IMR-90 (cell line): Measurements from ENCODE around the gene SLC12A1. TPM values are rescaled to one million over a fixed set of nuclear protein-coding genes. Genes with fewer than 3 reads are reported as not detected.

Experiments used
- ATAC-seq: fragments of 200-7000 bp; cut with Tn5 transposase; 2 replicates; pipeline ENCODE4 v1.9.1; 2020; ENCODE audit warnings: low read depth, mild to moderate bottlenecking, moderate library complexity
- BruUV-seq: library from RNA; stranded (reverse); fragments of 400-500 nt; replicated peaks from 2 replicates; lab custom pipeline; 2021; lab: Mats Ljungman, UMichigan
- CTCF ChIA-PET: fragments of 300-600 bp; formaldehyde crosslinking; extraction: SDS; loops from one replicate; lab custom pipeline; 2021; ENCODE audit warnings: antibody characterized with exemption; lab: Yijun Ruan, JAX
- POLR2A ChIA-PET: fragments of 300-600 bp; sonication (Branson Sonifier 250); formaldehyde crosslinking; loops from one replicate; lab custom pipeline; 2022; ENCODE audit warnings: antibody characterized with exemption; ENCODE audit not compliant: unreplicated experiment; lab: Charles Lee
- DNase-seq: peaks from one replicate; pipeline ENCODE4 v3.0.0; 2013
- H2AFZ ChIP-seq: replicated peaks from 2 replicates; pipeline ENCODE3; 2013; ENCODE audit warnings: low read length, mild to moderate bottlenecking; ENCODE audit not compliant: poor library complexity
- H2AK5ac ChIP-seq: 2 replicates; pipeline ENCODE4 v1.6.1; 2013; ENCODE audit warnings: low read depth, low read length, inconsistent platforms
- H2AK9ac ChIP-seq: replicated peaks from 2 replicates; pipeline ENCODE3; 2013; ENCODE audit warnings: mild to moderate bottlenecking, low read depth, low read length, moderate library complexity; ENCODE audit not compliant: poor library complexity
- H2BK120ac ChIP-seq: 2 replicates; pipeline ENCODE4 v1.6.1; 2013; ENCODE audit warnings: low read depth, low read length, inconsistent platforms
- H2BK15ac ChIP-seq: 3 replicates; pipeline ENCODE4 v1.6.1; 2013; ENCODE audit warnings: low read depth, low read length, inconsistent platforms
- H2BK20ac ChIP-seq: 2 replicates; pipeline ENCODE4 v1.6.1; 2013; ENCODE audit warnings: low read depth, mild to moderate bottlenecking, inconsistent platforms, low read length, moderate library complexity
- H2BK5ac ChIP-seq: 2 replicates; pipeline ENCODE4 v1.6.1; 2013; ENCODE audit warnings: mild to moderate bottlenecking, low read depth, low read length, inconsistent platforms; ENCODE audit not compliant: poor library complexity, severe bottlenecking
- H3K14ac ChIP-seq: replicated peaks from 2 replicates; pipeline ENCODE4 v1.6.1; 2013; ENCODE audit warnings: low read depth, low read length, inconsistent platforms
- H3K18ac ChIP-seq: 2 replicates; pipeline ENCODE4 v1.6.1; 2013; ENCODE audit warnings: low read depth, low read length, control low read depth
- H3K23ac ChIP-seq: 2 replicates; pipeline ENCODE4 v1.6.1; 2013; ENCODE audit warnings: low read depth, low read length, inconsistent platforms
- H3K27ac ChIP-seq: 2 replicates; pipeline ENCODE4 v1.5.1; 2013; ENCODE audit warnings: mild to moderate bottlenecking, control low read depth, low read length; ENCODE audit not compliant: insufficient read depth
- H3K27me3 ChIP-seq: 2 replicates; pipeline ENCODE4 v1.6.1; 2013; ENCODE audit warnings: low read length; ENCODE audit not compliant: control insufficient read depth, insufficient read depth
- H3K36me3 ChIP-seq: 2 replicates; pipeline ENCODE4 v1.6.1; 2013; ENCODE audit warnings: low read length, mixed read lengths; ENCODE audit not compliant: control insufficient read depth, insufficient read depth
- H3K4ac ChIP-seq: 2 replicates; pipeline ENCODE4 v1.6.1; 2013; ENCODE audit warnings: low read depth, low read length, inconsistent platforms
- H3K4me1 ChIP-seq: 2 replicates; pipeline ENCODE4 v1.6.1; 2013; ENCODE audit warnings: low read length, mixed read lengths; ENCODE audit not compliant: control insufficient read depth, insufficient read depth
- H3K4me2 ChIP-seq: 2 replicates; pipeline ENCODE4 v1.6.1; 2013; ENCODE audit warnings: low read depth, mild to moderate bottlenecking, control low read depth, low read length, moderate library complexity
- H3K4me3 ChIP-seq: 2 replicates; pipeline ENCODE4 v1.5.1; 2013; ENCODE audit warnings: low read depth, mild to moderate bottlenecking, control low read depth, low read length, moderate library complexity; ENCODE audit not compliant: insufficient read depth
- H3K56ac ChIP-seq: 2 replicates; pipeline ENCODE4 v1.6.1; 2013; ENCODE audit warnings: low read length, inconsistent platforms; ENCODE audit not compliant: insufficient read depth; ENCODE audit errors: extremely low read depth
- H3K79me1 ChIP-seq, 2 experiments: 2 replicates each; pipeline ENCODE4 v1.6.1; 2013; ENCODE audit warnings: low read length in 2 of 2, inconsistent platforms in 1 of 2, low read depth in 1 of 2
- H3K9ac ChIP-seq: 2 replicates; pipeline ENCODE4 v1.6.1; 2013; ENCODE audit warnings: low read depth, low read length, control low read depth
- H3K9me1 ChIP-seq: 2 replicates; pipeline ENCODE4 v1.6.1; 2013; ENCODE audit warnings: low read length, inconsistent platforms; ENCODE audit not compliant: insufficient read depth
- H3K9me3 ChIP-seq: 2 replicates; pipeline ENCODE4 v1.6.1; 2013; ENCODE audit warnings: low read length; ENCODE audit not compliant: control insufficient read depth, insufficient read depth
- H4K20me1 ChIP-seq: 2 replicates; pipeline ENCODE4 v1.6.1; 2013; ENCODE audit warnings: low read length, inconsistent platforms; ENCODE audit not compliant: insufficient read depth
- H4K5ac ChIP-seq: 2 replicates; pipeline ENCODE4 v1.6.1; 2013; ENCODE audit warnings: mild to moderate bottlenecking, low read depth, low read length, control low read depth
- H4K8ac ChIP-seq, 2 experiments: 2 replicates each; pipeline ENCODE4 v1.6.1; 2013; ENCODE audit warnings: low read depth in 2 of 2, low read length in 2 of 2, control low read depth in 1 of 2, inconsistent platforms in 1 of 2
- H4K91ac ChIP-seq: 2 replicates; pipeline ENCODE4 v1.6.1; 2013; ENCODE audit warnings: low read depth, low read length, inconsistent platforms; ENCODE audit not compliant: insufficient read depth
- BHLHE40 ChIP-seq: fragments of 150-350 bp; IDR thresholded peaks from 2 replicates; pipeline ENCODE4 v1.6.1; 2016; ENCODE audit warnings: mild to moderate bottlenecking, low read depth, low read length
- CEBPB ChIP-seq: IDR thresholded peaks from 2 replicates; pipeline ENCODE4 v1.6.1; 2012; ENCODE audit warnings: low read depth, low read length, improper control_type of control experiment
- CHD1 ChIP-seq: IDR thresholded peaks from 2 replicates; pipeline ENCODE4 v1.6.1; 2012; ENCODE audit warnings: low read depth, low read length, improper control_type of control experiment
- CTCF ChIP-seq: conservative IDR thresholded peaks from 2 replicates; pipeline ENCODE4 v1.5.1; 2012; ENCODE audit warnings: mild to moderate bottlenecking, low read depth, low read length, improper control_type of control experiment
- ELK1 ChIP-seq: fragments of 150-350 bp; IDR thresholded peaks from 2 replicates; pipeline ENCODE4 v1.6.1; 2016; ENCODE audit warnings: low read depth, mild to moderate bottlenecking, low read length, moderate library complexity, borderline replicate concordance
- MAFK ChIP-seq: IDR thresholded peaks from 2 replicates; pipeline ENCODE4 v1.6.1; 2012; ENCODE audit warnings: low read depth, low read length, improper control_type of control experiment
- MAZ ChIP-seq: IDR thresholded peaks from 2 replicates; pipeline ENCODE4 v1.6.1; 2012; ENCODE audit warnings: low read depth, mild to moderate bottlenecking, low read length, improper control_type of control experiment, moderate library complexity, borderline replicate concordance
- MXI1 ChIP-seq: IDR thresholded peaks from 2 replicates; pipeline ENCODE4 v1.6.1; 2012; ENCODE audit warnings: low read depth, mild to moderate bottlenecking, low read length, moderate library complexity, borderline replicate concordance
- NFE2L2 ChIP-seq: fragments of 150-350 bp; IDR thresholded peaks from 2 replicates; pipeline ENCODE4 v1.6.1; 2016; ENCODE audit warnings: low read depth, mild to moderate bottlenecking, low read length
- RAD21 ChIP-seq: IDR thresholded peaks from 2 replicates; pipeline ENCODE4 v1.6.1; 2012; ENCODE audit warnings: low read length, improper control_type of control experiment
- RCOR1 ChIP-seq: IDR thresholded peaks from 2 replicates; pipeline ENCODE4 v1.6.1; 2012; ENCODE audit warnings: mild to moderate bottlenecking, low read length, improper control_type of control experiment; ENCODE audit not compliant: insufficient replicate concordance
- SMC3 ChIP-seq: fragments of 150-350 bp; IDR thresholded peaks from 2 replicates; pipeline ENCODE4 v1.6.1; 2016; ENCODE audit warnings: low read depth, mild to moderate bottlenecking, antibody characterized with exemption, low read length, moderate library complexity
- WGBS, 2 experiments: methylation state at CpG; one replicate each; pipeline versions ENCODE4 v1.1.5 to v1.1.7; 2013; ENCODE audit warnings: missing lambda C conversion rate in 2 of 2; ENCODE audit not compliant: insufficient read length in 1 of 2; ENCODE audit errors: extremely low coverage in 2 of 2; 5-methylcytosine and 5-hydroxymethylcytosine counted together
- dilution Hi-C: fragments of 300-500 bp; cut with HindIII; formaldehyde crosslinking; loops from one replicate; pipeline ENCODE4 v1.14.3; 2018; ENCODE audit warnings: low sequenced_read_pairs; ENCODE audit not compliant: unreplicated experiment
- in situ Hi-C: fragments of 300-500 bp; cut with MboI; formaldehyde crosslinking; loops from 3 replicates; pipeline ENCODE4 v1.14.3; 2019; ENCODE audit warnings: low sequenced_read_pairs, inconsistent platforms, mixed read lengths
- intact Hi-C: fragments of 100-400 bp; cut with micrococcal nuclease; formaldehyde crosslinking; loops from 2 replicates; pipeline ENCODE4 v1.10.0; 2022
- polyA plus RNA-seq, 3 experiments: library from polyadenylated mRNA; depleted of rRNA; stranded (reverse); fragments of >200 nt; gene quantifications; 2 replicates each; pipeline ENCODE4 v1.2.3, GENCODE V29; 2012; ENCODE audit warnings: low replicate concordance in 1 of 3
- total RNA-seq: library from RNA; depleted of rRNA; stranded (reverse); fragments of >200 nt; gene quantifications from 2 replicates; pipeline ENCODE4 v1.2.3, GENCODE V29; 2012

SLC12A1 gene
- total and polyA plus RNA-seq, 2 of the 4 experiments (the other 2 are of a cell fraction) = not detected

GRCh38 chr15:48177383-48177765 lies 28.7 kb upstream of the SLC12A1 start:
- POLR2A ChIA-PET = no interaction called here
- dilution Hi-C loops (no loop called here), intact Hi-C loops (no loop called here), in situ Hi-C loops (no loop called here)
- Histone ChIP-seq H3K18ac (no peak overlapping the region), H2AFZ (peak overlapping the region; percentile 92), H3K79me1 (peaks cover 11 to 15% of the 10 kb centered on the region in 2 experiments), H2AK5ac (no peak overlapping the region), H4K5ac (no peak overlapping the region), H2BK15ac (peak overlapping the region; percentile 60; the same call in 1 of the 3 replicates), H3K4me1 (no peaks in the 10 kb centered on the region; the same call in 1 of the 2 replicates), H3K27me3 (0 out of 2 replicates have a peak, but pooled peaks cover 2% of the 10 kb centered on the region), H3K9me1 (no peaks in the 10 kb centered on the region), H3K14ac (no peak overlapping the region), H3K4me2 (peak overlapping the region; percentile 85), H3K56ac (0 out of 2 replicates have a peak overlapping the region, but pooled peaks have one; percentile 6), H4K20me1 (no peaks in the 10 kb centered on the region), H3K36me3 (no peaks in the 10 kb centered on the region), H3K9me3 (no peaks in the 10 kb centered on the region), H2BK5ac (peak overlapping the region; percentile 17), H3K9ac (0 out of 2 replicates have a peak overlapping the region, but pooled peaks have one; percentile 52), H3K23ac (no peak overlapping the region), H2BK20ac (no peak overlapping the region), H3K4ac (no peak overlapping the region), H3K27ac (peak overlapping the region; percentile 20; the same call in 1 of the 2 replicates), H4K91ac (0 out of 2 replicates have a peak overlapping the region, but pooled peaks have one; percentile 43), H2BK120ac (no peak overlapping the region), H4K8ac (0 out of 4 replicates have a peak overlapping the region, but pooled peaks of 1 of the 2 experiments have one; percentile 2), H3K4me3 (peak overlapping the region; percentile 93), H2AK9ac (no peak overlapping the region)
- DNase-seq (peak; percentile 62), ATAC-seq (peak; percentile 75)
- CTCF ChIA-PET = interaction anchor here (0.7 kb wide), 2 partner anchors 36 to 1049 kb away, joined by 3 read pairs; no protein-coding TSS in a partner anchor
- no peak for TF ChIP-seq ELK1
- TF ChIP-seq CTCF = no peak
- TF ChIP-seq RCOR1 = no peak
- TF ChIP-seq CEBPB = no peak
- TF ChIP-seq CHD1 = no peak
- no peak for TF ChIP-seq MXI1
- no peak for TF ChIP-seq SMC3
- TF ChIP-seq NFE2L2 = no peak
- no peak for TF ChIP-seq RAD21
- TF ChIP-seq MAFK = no peak
- no peak for TF ChIP-seq BHLHE40
- TF ChIP-seq MAZ = no peak
- 20% methylated on average over 1 of the region's 10 CpGs; no CpG with 5 or more reads in 1 of the 2 experiments for WGBS, 2 experiments
- BruUV-seq = no TSS peak
